Stimulated activated CD8-positive, alpha-beta memory T cell treated with anti-CD3 and anti-CD28 coated beads, Interleukin-12 subunit alpha, Interleukin-12 subunit beta, amount 100 ng/mL, for 24 hours (primary cell): ENCODE measurements around the gene CD101.

Source experiments
- DNase-seq: peaks from one replicate; pipeline ENCODE4 v3.0.0-alpha.2; 2020; ENCODE audit errors: extremely low read depth

Gene CD101

GRCh38 chr1:116986421-116987255 lies 14.9 kb upstream of the CD101 start:
- no peak for DNase-seq

- DNase-seq: no peak
Observed at GRCh38 chr1:116987256-116987555, 14.4 kb upstream of the CD101 start.

GRCh38 chr1:116988248-116988647 lies 13.3 kb upstream of the CD101 start:
- no peak for DNase-seq

- DNase-seq: no peak
Observed at GRCh38 chr1:116988908-116989307, 12.7 kb upstream of the CD101 start.

GRCh38 chr1:116989835-116990234 lies 11.7 kb upstream of the CD101 start:
- no peak for DNase-seq

- no peak for DNase-seq
Observed at GRCh38 chr1:116990612-116991151, 10.9 kb upstream of the CD101 start.

GRCh38 chr1:116991171-116991845 lies 10.3 kb upstream of the CD101 start:
- no peak for DNase-seq

- no peak for DNase-seq
Observed at GRCh38 chr1:116991918-116992317, 9.6 kb upstream of the CD101 start.

GRCh38 chr1:116993286-116993685 lies 8.3 kb upstream of the CD101 start:
- no peak for DNase-seq

- DNase-seq: no peak
Observed at GRCh38 chr1:116994411-116994810, 7.1 kb upstream of the CD101 start.

- no peak for DNase-seq
Observed at GRCh38 chr1:116997066-116997465, 4.5 kb upstream of the CD101 start.

- no peak for DNase-seq
Observed at GRCh38 chr1:116997636-116998035, 3.9 kb upstream of the CD101 start.

- no peak for DNase-seq
Observed at GRCh38 chr1:116999596-116999995, 2.0 kb upstream of the CD101 start.

- DNase-seq: no peak
Observed at GRCh38 chr1:117000142-117000541, 1.4 kb upstream of the CD101 start.

GRCh38 chr1:117003223-117003875 lies 1.8 kb downstream of the CD101 start:
- DNase-seq: no peak

- no peak for DNase-seq
Observed at GRCh38 chr1:117007719-117008013, 6.1 kb downstream of the CD101 start.

GRCh38 chr1:117008656-117009055 lies 7.1 kb downstream of the CD101 start:
- no peak for DNase-seq

- DNase-seq: no peak
Observed at GRCh38 chr1:117009132-117009531, 7.6 kb downstream of the CD101 start.

- DNase-seq: no peak
Observed at GRCh38 chr1:117010310-117010969, 8.9 kb downstream of the CD101 start.

- DNase-seq: no peak
Observed at GRCh38 chr1:117011334-117011733, 9.8 kb downstream of the CD101 start.

- DNase-seq: no peak
Observed at GRCh38 chr1:117013309-117013858, 11.8 kb downstream of the CD101 start.

GRCh38 chr1:117014209-117014608 lies 12.6 kb downstream of the CD101 start:
- no peak for DNase-seq
